Measurements from ENCODE around the gene PDZD2. TPM values are rescaled to one million over a fixed set of nuclear protein-coding genes. Genes with fewer than 3 reads are reported as not detected.
A peak's percentile ranks its signal among the peaks of the same experiment; 100 is the strongest.
"Not testable (repeated sequence)": the region's sequence is repeated elsewhere in the genome, so short reads cannot be mapped to it uniquely, and the experiment has no call there.

Gene PDZD2
- 81.5 TPM for total RNA-seq
- long read RNA-seq, partial matches to known transcripts = 25 of 51 reads
- long read RNA-seq, other reads (novel, unspliced or antisense) = 26 of 51 reads

DNA sequence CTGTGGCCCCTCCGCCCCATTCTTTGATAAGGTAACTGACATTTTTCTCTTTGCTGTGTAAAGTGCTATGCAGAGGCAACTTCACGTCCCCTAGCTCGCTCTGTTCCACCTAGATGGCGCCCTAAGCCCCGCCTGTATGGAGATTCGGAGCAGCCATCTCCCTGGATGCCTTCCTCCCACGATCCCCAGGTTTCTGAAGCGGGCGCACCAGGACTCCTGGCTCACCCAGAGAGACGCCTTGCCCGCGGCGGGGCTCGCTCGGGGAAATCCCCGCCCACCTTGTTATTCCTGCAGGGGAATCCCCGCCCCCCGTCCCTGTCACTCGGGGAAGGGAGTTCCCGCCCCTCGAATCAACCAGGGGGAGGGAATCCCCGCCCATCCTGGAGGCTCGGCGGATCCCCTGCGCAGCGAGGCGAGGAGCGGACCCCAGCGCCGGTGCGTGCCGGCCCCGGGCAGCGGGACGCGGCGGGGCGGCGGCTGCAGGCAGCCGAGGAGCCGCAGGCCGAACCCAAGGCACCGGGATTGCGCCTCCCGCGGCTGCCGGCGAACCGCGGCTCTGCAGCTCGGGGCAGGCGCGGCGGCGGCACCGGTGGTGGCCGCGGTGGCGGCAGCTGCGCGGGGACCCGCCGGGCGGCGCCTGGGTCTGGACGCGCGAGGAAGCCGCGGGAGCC lies at the start of gene PDZD2:
TSS of gene PDZD2 (plus strand) at position 384 of the 671 bp plus-strand sequence.
- ATAC-seq (ENCODE audit: poor library complexity) (peak; percentile 77), DNase-seq (peak; percentile 89)
- intact Hi-C loops (cut with DNase I) = loop anchor here (2.0 kb wide), 1 partner anchor 40 kb away; no protein-coding TSS in a partner anchor

DNA sequence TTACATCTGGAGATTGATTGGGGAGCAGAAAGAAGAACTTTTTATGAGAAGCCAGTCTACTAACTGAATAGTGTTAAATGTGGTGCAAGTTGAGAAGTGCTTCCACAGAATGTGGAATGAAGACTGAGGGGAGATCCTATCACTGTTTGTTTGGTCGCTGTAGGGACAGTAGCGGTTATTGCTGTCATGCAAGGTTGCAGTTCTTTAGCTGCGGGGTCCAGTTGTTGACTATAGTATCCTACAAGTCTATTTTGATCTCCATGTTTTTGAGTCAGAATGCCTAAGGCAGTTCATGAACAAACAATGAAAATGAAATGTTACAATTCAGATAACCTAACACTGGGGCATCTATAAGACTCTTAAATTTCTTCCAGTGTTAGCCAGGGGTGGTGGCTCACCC lies 45.3 kb upstream of the PDZD2 start:
- intact Hi-C loops (cut with DNase I) = no loop called here
- ATAC-seq (ENCODE audit: poor library complexity) = no peak
- DNase-seq = no peak

DNA sequence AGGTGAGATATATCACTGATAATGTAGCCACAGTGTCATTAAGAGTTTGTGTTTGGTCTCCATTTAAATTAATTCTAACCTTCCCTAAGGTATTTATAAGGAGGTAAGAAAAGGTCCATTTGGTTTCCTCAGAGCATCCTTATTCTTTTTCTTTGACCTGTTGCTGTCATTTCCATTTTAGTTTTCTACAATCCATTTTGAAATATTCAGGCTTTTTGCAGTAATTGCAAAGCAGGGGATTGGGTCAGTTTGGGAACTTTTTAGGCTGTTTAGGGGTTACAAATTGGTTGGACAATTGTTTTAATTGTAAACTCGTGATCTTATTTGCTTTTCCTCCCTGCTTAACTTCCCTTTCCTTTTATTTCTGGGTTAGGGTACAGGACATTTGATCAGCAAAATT lies 42.6 kb upstream of the PDZD2 start:
- DNase-seq (no peak), ATAC-seq (ENCODE audit: poor library complexity) (no peak)

DNA sequence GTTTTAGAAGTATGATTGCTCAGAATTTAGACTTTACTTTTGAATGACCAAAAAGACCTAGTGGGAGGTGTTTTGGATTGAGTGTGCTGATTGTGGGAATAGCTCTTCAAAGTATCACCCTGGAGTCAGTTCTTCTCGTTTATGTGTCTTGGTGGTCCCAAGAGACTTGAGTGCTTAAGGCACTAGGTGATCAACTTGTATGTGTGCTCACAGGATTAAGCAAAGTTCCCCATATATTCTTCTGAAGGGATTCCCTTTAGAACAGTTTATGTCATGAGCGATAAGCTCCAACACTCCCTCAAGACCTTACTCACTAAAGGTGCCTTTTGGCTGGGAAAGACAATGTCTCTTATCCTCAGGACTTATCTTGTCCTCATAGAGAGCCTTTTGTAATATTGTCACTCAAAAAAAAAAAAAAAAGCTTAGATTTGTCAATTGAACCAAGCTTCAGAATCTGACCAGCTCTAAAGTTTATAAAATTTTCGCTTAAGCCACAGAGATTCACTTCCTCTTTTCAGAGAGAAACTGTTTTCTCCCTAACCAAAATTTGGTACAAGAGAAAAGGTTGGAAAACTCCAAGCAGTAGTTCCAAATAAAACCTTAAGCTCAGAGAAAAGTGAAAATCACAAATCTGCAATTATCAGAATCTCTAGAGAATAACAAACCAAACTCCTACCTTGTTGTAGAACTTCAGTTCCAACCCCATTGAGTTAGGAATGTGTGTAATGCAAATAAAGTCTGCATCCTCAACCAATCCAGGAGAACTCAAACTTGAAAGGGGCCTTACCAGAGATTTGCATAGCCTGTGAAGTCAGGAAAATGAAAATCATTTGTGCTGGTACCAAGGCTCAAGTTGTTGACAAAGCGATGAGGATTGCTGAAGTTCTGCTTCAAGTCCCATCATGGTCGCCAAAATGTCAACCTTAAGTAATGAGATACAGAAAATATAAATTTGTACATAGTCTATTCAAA lies 40.0 kb upstream of the PDZD2 start:
- ATAC-seq (ENCODE audit: poor library complexity) (no peak), DNase-seq (no peak)
- intact Hi-C loops (cut with DNase I) = no loop called here

More for the DNA sequence above, 42.6 kb upstream of the PDZD2 start:
- intact Hi-C loops (cut with DNase I) = no loop called here

DNA sequence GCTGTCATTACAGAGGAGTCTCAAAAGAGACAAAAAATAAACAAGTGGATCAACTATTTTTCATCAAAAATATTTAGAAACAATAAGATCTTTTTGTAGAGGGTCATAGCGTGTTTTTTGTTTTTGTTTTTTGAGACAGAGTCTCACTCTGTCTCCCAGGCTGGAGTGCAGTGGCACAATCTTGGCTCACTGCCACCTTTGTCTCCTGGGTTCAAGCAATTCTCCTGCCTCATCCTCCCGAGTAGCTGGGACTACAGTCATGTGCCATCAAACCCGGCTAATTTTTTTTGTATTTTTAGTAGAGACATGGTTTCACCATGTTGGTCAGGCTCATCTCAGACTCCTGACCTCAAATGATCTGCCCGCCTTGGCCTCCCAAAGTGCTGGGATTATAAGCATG lies 36.6 kb upstream of the PDZD2 start:
- intact Hi-C loops (cut with DNase I); ATAC-seq (ENCODE audit: poor library complexity); DNase-seq: not testable (repeated sequence)

DNA sequence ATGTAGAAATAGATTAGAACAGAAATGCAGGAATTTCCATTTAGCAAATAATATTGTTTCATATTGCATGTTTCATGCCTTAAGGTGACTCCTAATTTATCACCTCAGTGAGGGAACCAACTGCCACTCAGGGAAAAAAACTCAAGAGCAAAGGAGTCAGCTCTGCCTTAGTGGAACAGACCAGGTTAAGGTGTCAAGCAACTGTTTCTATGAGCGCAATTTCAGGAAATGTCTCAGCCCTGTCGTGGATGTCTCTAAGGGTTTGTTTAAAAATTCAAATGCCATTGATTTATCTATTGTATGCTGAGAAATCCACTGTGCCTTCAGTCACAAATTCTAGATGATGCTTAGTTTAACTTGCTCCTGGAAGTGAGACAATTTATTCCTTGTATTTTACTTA lies 34.7 kb upstream of the PDZD2 start:
- no peak for ATAC-seq (ENCODE audit: poor library complexity)
- intact Hi-C loops (cut with DNase I) = no loop called here

DNA sequence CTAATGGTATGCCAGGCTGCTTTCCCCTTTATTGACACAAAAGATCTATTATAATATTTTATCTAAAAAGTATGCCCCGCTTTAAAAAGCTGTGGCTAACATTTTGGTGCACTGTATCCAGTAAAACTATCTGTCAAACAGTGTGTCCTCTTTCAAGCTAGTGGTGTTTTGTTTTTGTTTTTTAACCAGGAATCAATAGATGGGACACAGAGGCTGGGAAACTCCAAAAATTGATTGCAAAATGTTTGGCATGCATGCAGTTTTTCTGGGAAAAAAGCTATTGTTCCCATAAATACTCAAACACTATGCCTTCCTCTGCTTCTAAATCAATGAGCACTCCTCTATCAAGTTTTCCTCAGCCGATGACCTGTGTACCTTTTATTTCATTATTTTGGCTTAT lies 34.3 kb upstream of the PDZD2 start:
- intact Hi-C loops (cut with DNase I) = no loop called here
- DNase-seq = no peak
- ATAC-seq (ENCODE audit: poor library complexity) = no peak

More for the DNA sequence above, 34.7 kb upstream of the PDZD2 start:
- DNase-seq = no peak

DNA sequence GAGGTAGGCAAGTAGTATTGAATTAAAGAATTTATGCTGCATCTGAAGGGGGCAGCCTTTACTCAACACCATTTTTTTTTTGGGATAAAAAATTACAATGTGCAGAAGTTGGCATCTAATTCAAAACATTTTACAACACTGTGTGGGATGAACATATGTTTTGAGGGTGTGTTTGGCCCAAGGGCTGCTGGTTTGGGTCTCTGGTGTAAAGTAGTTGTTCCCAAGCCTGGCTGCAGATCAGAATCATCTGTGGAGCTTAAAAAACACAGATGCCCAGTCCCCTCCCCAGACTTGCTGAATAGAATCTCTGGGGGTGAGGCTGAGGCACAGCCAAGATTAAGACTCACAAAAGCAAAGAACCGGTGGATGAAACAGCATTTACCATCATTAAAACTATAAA lies 33.0 kb upstream of the PDZD2 start:
- intact Hi-C loops (cut with DNase I) = no loop called here
- no peak for DNase-seq
- ATAC-seq (ENCODE audit: poor library complexity) = no peak

DNA sequence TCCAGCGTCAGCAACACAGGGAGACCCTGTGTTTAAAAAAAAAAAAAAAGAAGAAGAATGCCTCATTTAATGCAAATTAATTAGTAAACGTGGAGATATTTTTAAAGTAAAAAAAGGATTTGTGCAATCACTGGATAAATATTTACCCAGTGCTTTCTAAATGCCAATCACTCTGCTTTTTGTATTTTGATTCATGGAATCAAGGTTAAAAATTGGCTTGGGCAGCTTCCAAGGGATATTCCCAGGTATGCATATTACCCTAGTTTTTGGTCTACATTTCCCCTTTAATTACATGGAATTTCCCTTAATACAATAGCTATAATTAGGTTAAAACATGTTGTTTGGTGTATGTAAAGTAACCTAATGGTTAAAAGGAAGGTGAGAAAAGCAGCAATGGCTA lies 31.4 kb upstream of the PDZD2 start:
- DNase-seq (no peak), ATAC-seq (ENCODE audit: poor library complexity) (no peak)
- intact Hi-C loops (cut with DNase I) = no loop called here

DNA sequence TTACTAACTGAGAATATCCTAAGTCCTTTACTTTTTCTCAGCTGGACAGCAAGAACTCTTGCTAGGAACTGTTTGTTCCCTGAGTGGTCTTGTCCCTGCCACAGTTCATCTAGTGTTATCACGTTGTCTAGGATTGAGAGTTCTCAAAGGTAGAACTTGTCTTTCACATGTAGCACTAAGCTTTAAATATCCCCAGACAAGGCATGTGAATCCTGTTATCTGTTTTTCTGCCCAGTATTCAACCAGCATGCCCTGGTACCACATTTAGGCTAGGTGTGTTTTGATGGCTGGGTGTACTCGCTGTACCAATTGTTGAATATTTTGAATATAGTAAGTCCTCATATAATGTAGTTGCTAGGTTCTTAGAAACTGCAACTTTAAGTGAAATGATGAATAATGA lies 27.9 kb upstream of the PDZD2 start:
- ATAC-seq (ENCODE audit: poor library complexity) (peak; percentile 93), DNase-seq (no peak)
- intact Hi-C loops (cut with DNase I) = no loop called here

DNA sequence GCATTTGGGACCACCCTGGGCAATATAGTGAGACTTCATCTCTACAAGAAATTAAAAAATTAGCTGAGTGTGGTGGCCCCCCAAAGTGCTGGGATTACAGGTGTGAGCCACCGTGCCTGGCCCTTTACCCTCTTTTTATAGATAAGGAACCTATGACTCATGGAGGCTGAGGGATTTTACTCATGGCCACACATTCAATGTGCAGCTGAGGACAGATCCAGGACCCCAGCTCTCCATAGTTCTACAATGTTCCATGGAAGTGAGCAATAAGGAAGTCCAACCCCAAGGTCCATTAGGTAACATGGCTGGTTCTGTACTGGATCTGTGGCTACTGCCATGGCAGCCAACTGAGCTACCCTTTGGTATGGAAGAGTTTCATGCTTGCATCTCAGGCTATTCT lies 25.3 kb upstream of the PDZD2 start:
- intact Hi-C loops (cut with DNase I) = no loop called here
- ATAC-seq (ENCODE audit: poor library complexity) (no peak), DNase-seq (no peak)

DNA sequence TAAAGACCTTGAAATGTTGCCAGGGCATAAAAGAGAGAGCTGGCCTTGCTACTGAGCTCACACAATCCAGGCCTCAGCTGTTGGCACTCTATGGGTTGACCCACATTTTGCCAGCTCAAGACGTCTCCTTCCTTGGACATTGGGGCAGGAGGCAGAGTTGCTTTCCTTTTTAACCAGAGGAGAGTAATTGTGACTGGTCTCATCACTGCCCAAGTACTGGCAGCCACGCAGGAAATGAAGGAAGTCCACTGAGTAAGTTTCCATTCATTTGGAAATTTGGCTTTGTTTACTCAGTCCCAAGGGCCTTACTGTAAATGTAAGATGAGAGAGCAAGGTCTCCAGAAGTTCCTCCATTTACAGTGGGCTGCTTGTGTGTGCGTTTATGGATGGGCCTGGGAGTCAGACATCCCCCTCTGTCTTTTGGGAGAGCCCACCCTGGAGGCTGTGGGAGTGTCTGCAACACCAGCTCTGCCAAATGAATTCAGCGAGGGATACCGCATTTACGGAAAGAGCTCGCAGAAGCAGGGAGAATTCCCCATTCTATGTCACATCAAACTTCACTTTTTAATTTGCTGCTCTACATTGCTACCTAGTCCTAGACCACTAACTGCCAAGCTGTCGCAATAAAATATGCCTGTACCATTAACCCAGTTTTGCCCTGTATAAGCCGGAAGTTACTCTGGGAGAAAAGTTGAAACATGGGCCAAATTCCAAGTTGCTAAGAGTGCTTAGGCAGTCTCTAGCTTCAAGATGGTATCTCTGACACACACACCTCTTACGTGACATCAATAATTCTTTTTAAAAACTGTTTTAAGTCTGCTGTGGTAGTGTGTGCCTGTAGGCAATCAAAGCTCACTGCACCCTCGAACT lies 24.5 kb upstream of the PDZD2 start:
- DNase-seq (no peak), ATAC-seq (ENCODE audit: poor library complexity) (no peak)
- intact Hi-C loops (cut with DNase I) = no loop called here

DNA sequence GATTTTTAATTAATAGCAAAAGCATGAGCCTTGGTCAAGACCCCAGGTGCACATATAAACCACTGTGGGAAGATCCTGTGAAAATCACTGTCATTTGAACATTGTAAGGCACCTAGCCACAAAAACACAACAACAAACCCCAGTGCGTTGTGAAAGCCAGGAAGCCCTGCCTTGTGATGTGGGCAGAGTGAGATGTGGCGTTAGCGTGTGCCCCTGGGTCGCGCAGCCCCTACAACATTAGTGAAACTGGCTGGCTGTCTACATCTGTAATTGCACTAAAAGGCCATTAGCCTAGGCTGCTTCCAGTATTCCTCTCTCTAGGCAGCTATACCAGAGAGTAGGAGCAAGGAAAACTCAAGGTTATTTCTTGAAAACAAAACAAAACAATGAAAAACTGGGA lies 21.1 kb upstream of the PDZD2 start:
- peak; percentile 29 for ATAC-seq (ENCODE audit: poor library complexity)
- DNase-seq = no peak
- intact Hi-C loops (cut with DNase I) = no loop called here

DNA sequence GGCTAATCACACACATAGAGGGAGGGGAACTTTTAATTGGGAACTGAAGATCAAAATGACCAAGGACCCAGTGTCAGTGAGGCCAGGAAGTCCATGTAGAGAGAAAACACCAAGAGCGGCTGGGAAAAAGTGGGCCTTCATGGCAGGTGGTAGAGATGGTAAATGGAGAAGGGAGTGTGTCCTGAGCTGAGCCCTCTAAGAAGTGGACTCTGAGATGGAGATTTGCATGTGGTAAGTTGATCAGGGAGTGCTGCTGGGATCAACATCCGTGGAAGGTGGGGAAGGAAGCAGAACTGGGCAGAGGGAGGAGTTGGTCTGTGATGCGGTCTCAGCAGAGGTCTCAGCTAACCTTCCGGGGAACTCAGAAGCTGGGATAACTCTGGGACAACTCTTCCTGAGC lies 18.9 kb upstream of the PDZD2 start:
- ATAC-seq (ENCODE audit: poor library complexity) = no peak
- intact Hi-C loops (cut with DNase I) = no loop called here
- no peak for DNase-seq

DNA sequence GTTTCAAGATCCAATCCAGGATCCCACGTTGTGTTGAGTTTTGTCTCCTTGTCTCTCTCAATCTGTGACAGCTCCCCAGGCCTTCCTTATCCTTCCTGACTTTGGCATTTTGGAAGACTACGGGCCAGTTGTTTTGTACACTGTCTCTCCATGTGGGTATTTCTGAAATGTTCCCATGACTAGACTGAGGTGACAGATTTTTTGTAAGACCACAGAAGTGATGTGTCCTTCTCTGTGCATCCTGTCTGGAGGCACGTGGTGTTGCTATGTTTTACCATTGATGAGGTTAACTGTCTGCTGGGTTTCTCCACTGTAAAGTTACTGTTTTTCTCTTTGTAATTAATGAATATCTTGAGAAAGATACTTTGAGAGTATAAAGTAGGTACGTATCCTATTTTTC lies 15.7 kb upstream of the PDZD2 start:
- intact Hi-C loops (cut with DNase I) = no loop called here
- DNase-seq = no peak
- ATAC-seq (ENCODE audit: poor library complexity) = no peak

DNA sequence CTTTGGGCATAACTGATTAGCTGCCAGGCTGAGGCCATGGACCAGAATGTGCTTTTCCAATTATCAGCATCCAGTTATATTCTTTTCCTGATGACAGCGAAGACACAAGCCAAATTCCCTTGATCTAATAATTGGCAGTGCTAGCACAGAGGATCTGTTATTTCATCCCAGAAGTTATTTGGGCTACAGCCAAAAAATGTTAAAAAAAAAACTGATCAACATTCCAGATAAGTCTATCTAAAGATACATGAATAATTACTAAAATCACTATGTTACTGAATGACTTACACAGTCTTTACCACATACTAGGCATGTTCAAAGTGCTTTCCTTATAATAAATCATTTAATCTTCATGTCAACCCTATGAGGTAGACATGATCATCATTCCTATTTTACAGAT lies 13.5 kb upstream of the PDZD2 start:
- intact Hi-C loops (cut with DNase I) = no loop called here
- no peak for DNase-seq
- no peak for ATAC-seq (ENCODE audit: poor library complexity)

DNA sequence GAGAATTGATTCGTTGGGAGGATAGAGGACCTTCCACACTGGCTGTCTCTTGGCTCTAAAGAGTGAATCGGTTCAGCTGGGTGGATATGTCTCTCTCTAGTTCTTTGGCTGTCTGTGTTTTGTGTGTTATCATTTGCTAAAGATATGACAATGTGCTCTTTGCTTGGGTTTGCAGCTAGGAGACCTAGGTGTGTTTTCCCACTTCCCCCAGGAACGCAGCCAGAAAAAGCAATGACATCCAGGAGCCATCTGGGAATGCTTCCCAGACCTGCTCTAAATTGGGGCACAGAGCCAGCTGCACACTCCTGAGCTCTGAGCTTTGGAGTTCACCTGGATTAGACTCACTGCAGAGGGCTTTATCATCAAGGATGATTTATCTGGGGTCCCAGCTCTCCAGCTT lies 12.8 kb upstream of the PDZD2 start:
- DNase-seq = peak; percentile 53
- peak; percentile 82 for ATAC-seq (ENCODE audit: poor library complexity)
- intact Hi-C loops (cut with DNase I) = no loop called here

DNA sequence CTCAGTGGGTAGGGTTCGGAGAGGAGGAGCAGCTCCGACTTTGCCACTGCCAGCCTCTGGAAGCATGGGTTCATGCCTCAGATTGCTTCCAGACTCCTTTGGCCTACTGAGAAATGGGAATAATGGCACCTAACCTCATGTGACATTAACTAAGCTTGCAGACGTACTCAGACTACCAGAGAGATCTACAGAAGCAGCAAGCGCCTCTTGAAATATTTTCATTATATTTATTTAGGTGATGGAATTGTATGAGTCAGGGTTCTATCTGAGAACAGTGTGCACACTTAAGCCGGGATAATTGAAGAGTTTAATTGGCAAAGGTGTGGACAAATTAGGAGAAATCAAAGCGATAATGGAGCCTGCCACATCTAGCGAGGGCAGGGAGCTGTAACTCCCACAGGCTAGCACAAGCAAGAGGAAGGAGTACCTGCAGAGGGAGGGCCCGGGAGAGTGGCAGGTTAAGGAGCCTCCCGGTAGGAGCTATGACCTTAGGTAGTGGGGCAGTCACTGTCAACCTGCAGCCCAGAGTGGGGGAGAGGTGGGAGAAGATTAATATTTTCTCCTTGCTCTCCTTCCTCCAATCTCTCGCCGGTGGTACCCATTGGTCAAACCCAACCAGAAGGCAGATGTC lies 12.2 kb upstream of the PDZD2 start:
- intact Hi-C loops (cut with DNase I) = no loop called here
- ATAC-seq (ENCODE audit: poor library complexity) (peak; percentile 2), DNase-seq (no peak)

Data from Right ventricle myocardium superior (tissue), 1 donor.